Left colon (tissue), 2 donors: Measurements from ENCODE around the gene ZBTB45. TPM values are rescaled to one million over a fixed set of nuclear protein-coding genes. Genes with fewer than 3 reads are reported as not detected.
"Not testable (repeated sequence)": the region's sequence is repeated elsewhere in the genome, so short reads cannot be mapped to it uniquely, and the experiment has no call there.

Source experiments
- ATAC-seq: fragments of 200-7000 bp; cut with Tn5 transposase; one replicate; pipeline ENCODE4 v1.9.1; 2020; ENCODE audit warnings: mild to moderate bottlenecking, moderate library complexity
- DNase-seq, 2 donors: peaks; one replicate each; pipeline ENCODE4 v3.0.0-alpha.2; 2020
- intact Hi-C, 2 donors: fragments of 100-400 bp; cut with DNase I in 1 of 2; cut with micrococcal nuclease in 1 of 2; formaldehyde crosslinking; loops; one replicate each; pipeline versions ENCODE4 v1.11.2 to v1.14.0; 2022; cut with DNase I, micrococcal nuclease
- total RNA-seq, 2 donors: library from RNA; stranded (reverse); fragmentation: NEBNext Ultra II Directional; extraction: Animal tissue kit (Norgen Biotek cat#: 25700); gene quantifications; one replicate each; pipeline ENCODE4 v1.2.1, GENCODE V29; 2021
- donor health status: DM: no; HTN: no; CAD: no.
- donor health status: DM: yes; HTN: yes; CAD: no.

The ZBTB45 gene
- total RNA-seq, 2 donors from 2014 or later, result 13.7 to 14.3 TPM

DNA sequence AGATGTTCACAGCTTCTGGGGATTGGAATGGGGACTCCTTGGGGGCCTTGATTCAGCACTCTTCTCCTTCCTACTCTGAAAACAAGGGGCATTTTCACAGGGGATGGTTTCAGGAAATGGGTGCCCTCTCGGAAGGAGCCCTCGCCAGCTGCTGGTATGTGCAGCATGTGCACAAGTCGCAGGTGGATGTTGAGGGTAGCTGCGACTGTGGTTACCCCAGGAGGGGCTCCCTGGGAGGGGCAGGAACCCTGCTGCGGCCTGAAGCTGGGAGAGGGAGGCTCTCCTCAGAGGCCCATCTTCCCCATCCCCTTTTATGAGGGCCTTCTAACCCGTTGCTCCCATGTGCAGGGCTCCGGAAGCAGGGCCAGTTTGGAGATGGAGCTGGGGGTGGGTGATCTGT, 37.2 kb downstream of the ZBTB45 start:
- ATAC-seq (no peak), DNase-seq (no peak)
- intact Hi-C loops, result no loop called here

DNA sequence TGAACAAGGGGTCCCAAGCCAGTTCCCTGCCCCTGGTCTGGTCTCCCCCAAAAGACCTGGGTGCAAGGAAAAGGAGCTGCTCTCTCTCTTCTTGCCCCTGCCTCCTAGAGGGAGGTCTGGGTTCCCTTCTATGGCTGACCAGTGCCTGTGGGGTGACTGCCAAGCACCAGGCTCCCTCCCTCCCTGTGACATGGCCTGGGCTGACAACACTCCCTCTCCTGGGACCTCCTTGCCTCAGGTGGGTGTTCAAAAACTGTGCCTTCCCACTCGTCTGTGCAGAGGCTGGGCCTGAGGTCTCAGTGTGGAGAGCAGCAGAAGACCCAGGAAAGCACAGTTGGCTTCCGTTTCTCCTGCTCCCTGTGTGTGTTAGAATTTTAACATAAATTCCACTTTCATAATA, 38.8 kb downstream of the ZBTB45 start:
- ATAC-seq, result no peak
- no peak for DNase-seq
- intact Hi-C loops, result no loop called here

- no peak for ATAC-seq
- intact Hi-C loops, result no loop called here
- no peak for DNase-seq
These were observed 39.2 kb downstream of the ZBTB45 start for GRCh38 chr19:58480481-58480830.

GRCh38 chr19:58479736-58480480, 39.7 kb downstream of the ZBTB45 start:
- no peak for DNase-seq
- intact Hi-C loops, result no loop called here
- ATAC-seq, result no peak

- intact Hi-C loops, result no loop called here
- DNase-seq (no peak), ATAC-seq (no peak)
These were observed 40.3 kb downstream of the ZBTB45 start for GRCh38 chr19:58479303-58479702.

GRCh38 chr19:58477871-58478270, 41.7 kb downstream of the ZBTB45 start:
- no peak for DNase-seq
- ATAC-seq, result no peak

GRCh38 chr19:58477130-58477529, 42.5 kb downstream of the ZBTB45 start:
- intact Hi-C loops, result no loop called here
- DNase-seq (no peak), ATAC-seq (no peak)

More at GRCh38 chr19:58477871-58478270, 41.7 kb downstream of the ZBTB45 start:
- intact Hi-C loops, result no loop called here

DNA sequence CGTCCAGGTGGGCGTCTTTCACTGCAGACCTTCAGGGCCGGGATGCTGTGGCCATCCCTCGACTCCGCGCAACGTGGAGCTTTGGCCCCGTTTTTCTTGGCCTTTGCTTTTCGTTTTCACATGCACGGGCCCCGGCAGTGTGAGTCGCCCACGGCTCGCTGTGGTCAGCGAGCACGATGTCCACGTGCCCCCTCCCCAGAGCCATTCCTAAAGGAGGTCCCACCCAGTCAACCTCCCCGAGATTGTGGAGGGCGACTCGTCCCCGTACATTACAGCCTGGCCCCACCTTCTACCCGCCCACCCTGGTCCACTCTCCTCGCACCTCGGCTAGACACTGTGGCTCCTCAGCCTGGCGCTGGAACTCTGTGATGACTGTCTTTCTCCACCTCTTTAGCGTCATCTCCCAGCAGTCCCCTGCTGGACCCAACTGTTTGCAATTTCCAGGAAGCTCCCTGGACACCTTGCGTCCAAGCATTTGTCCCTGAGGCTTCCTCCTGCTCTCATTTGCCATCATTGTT, 43.1 kb downstream of the ZBTB45 start:
- DNase-seq (peak in 1 of 2 donors; percentile 50), ATAC-seq (no peak)
- intact Hi-C loops, result no loop called here

- DNase-seq (peak; percentile 97 to 98), ATAC-seq (peak; percentile 92)
- intact Hi-C loops, result no loop called here
These were observed 43.7 kb downstream of the ZBTB45 start, which contains the start of gene ZNF446 for GRCh38 chr19:58475714-58476497. TSS of gene ZNF446 (plus strand) at chr19:58476352. CDS start at chr19:58477219, 867 bp downstream.

GRCh38 chr19:58474997-58475713, 44.5 kb downstream of the ZBTB45 start:
- intact Hi-C loops, result no loop called here
- DNase-seq, result no peak
- peak; percentile 2 for ATAC-seq

GRCh38 chr19:58474291-58474996, 45.2 kb downstream of the ZBTB45 start:
- intact Hi-C loops, result no loop called here
- DNase-seq (no peak), ATAC-seq (no peak)

DNA sequence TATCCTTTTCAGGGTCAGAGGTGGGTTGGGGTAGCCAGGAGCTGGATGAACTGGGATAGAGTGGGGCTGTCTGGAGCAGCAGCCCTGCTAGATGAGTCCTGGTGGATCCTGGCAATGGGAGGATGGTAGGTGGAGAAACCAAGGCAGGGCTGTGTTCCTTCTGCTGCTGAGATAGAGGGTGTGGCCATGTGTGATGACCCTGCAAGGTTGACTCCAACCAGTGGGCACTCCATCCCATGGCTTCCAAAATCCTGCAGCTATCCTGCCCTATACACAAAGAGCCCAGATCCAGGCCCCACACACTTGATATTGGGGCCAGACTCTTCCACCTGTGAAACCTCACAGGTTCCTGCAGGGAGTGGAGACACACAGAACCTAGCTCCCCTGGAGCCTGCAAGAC, 45.8 kb downstream of the ZBTB45 start:
- no peak for ATAC-seq
- intact Hi-C loops, result no loop called here

DNA sequence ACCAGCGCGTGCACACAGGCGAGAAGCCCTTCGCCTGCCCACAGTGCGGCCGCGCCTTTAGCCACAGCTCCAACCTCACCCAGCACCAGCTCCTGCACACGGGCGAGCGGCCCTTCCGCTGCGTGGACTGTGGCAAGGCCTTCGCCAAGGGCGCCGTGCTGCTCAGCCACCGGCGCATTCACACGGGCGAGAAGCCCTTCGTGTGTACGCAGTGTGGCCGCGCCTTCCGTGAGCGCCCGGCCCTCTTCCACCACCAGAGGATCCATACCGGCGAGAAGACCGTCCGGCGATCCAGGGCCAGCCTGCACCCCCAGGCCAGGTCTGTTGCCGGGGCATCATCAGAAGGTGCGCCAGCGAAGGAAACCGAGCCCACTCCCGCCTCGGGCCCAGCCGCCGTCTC, 47.9 kb downstream of the ZBTB45 start:
- intact Hi-C loops, result no loop called here
- no peak for DNase-seq
- no peak for ATAC-seq

More for the DNA sequence above, 45.8 kb downstream of the ZBTB45 start:
- DNase-seq, result no peak

DNA sequence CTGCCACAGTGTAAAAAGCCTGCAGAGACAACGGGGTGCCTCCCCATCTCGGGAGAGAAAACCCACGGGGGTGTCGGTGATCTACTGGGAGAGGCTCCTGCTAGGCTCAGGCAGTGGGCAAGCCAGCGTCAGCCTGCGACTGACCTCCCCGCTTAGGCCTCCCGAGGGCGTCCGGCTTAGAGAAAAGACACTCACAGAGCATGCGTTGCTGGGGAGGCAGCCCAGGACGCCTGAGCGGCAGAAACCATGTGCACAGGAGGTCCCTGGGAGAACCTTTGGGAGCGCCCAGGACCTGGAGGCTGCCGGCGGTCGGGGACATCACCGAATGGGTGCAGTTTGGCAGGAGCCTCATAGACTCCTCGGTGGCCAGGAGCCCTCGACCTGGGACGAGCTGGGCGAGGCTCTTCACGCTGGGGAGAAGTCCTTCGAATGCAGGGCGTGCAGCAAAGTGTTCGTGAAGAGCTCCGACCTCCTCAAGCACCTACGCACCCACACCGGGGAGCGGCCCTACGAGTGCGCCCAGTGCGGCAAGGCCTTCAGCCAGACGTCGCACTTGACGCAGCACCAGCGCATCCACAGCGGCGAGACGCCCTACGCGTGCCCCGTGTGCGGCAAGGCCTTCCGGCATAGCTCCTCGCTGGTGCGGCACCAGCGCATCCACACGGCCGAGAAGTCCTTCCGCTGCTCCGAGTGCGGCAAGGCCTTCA, 48.6 kb downstream of the ZBTB45 start:
- intact Hi-C loops, ATAC-seq, DNase-seq: not testable (repeated sequence)

GRCh38 chr19:58469241-58470013, 50.2 kb downstream of the ZBTB45 start:
- ATAC-seq (no peak), DNase-seq (no peak)
- intact Hi-C loops, result no loop called here

DNA sequence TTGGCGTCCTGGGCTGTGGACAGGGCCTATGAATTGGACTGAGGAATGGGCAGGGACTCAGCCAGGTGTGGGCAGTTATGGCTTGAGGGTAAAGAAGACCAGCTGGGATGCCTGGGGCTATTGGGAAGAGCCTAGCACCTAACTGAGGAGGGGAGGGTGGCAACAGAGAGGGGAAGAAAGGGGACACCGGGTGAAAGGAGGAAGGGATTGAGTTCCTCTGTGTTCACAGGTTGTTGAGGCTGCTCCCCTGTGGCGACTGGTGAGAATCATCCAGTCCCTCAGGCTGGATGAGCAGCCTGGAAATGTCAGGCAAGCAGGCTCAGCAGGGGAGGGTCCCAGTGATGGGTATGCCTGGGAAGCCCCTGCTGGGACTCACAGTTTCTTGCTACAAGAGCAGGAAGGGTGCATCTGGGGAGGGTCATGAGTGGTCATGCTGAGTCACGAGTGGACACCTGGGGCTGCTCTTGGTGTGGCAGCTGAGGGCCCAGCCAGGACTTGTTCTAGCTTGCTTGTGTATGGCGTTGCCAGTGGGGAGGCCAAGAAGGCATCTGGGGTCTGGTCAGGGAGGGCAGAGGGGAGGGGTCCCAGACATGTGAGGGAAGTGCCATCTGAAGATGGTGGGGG, 51.3 kb downstream of the ZBTB45 start:
- DNase-seq (no peak), ATAC-seq (no peak)
- intact Hi-C loops, result no loop called here
